Stimulated activated CD8-positive, alpha-beta memory T cell treated with anti-CD3 and anti-CD28 coated beads, Interleukin-15, amount 100 ng/mL, for 4 hours (primary cell): ENCODE measurements around the gene MTR.

Experiments
- DNase-seq, 2 donors: peaks; one replicate each; pipeline ENCODE4 v3.0.0-alpha.2; 2020; ENCODE audit warnings: low read depth in 2 of 2

The MTR gene

DNA sequence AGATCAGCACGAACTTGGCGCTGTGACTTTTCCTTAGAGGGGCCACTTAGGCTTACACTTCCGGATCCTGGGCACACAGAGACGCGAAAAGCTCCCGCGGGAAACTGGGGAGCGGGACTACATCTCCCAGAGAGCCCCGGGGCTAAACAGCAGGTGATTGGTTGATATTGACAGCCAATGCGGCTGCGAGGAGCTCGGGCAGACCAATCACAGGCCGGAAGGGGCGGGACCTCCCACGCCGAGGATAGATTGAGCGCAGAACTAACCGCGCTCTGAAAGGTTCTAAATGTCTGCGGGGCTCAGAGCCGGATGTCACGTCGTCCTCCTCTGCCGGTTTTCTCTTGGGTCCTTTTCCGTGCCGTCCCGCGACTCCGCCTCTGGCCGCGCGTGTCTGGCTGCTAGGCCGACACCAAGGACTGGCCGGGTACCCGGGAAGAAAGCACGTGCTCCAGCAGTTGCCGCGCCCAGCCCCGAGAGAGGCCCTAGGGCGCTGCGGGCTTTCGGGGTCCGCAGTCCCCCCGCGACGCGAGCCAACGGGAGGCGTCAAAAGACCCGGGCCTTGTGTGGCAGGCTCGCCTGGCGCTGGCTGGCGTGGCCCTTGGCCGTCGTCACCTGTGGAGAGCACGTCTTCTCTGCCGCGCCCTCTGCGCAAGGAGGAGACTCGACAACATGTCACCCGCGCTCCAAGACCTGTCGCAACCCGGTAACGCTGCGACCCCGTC is at the start of gene MTR:
TSS of gene MTR (plus strand) at position 258 of the 722 bp plus-strand sequence. CDS start at position 670, 412 bp downstream.
- peak; percentile 88 to 94 for DNase-seq

DNA sequence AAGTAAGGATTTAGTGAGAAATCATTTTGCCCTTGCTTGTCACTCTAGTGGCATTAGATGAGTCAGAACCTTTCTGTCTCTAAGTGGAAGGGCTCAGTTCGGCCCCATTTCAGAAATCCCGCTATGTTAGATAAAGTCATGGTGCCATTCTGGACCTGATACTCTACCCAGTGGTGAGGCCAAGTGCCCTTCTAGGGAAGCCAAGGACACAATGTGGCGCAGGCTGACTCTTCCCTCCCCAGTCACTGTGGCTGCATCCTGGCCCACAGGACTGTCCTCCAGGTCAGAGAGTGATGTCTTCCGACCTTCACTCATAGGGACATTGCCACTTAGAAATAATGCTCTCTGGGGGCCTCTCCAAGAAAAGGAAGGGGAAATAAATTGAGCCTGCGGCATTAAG is 48.3 kb upstream of the MTR start:
- DNase-seq, result no peak

DNA sequence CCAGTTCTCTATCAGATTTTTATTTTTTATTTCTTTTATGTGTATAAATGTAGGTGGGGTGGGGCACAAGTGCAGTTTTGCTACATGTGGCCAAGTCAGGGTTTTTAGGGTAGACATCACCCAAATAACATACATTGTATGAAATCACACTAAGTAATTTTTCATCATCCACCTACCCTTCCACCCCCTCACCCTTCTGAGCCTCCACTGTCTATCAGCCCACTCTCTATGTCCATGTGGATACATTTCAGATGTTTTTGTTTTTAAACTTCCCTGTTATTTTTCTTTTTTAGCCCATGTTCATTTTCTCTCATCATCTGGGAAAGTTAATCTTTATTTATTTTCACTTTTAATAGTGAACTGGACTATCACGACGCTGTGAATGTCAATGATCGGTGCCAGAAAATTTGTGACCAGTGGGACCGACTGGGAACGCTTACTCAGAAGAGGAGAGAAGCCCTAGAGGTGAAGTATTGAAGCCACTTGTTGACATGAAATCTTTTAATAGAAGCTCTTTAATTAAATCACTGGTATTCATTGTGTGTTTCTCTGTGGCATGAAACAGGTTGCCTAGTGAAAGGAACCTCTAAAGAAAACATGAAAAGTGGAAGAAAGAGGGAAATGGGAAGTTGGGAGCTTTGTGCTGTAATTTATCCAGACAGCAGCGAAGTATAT is 47.6 kb upstream of the MTR start:
- no peak for DNase-seq

DNA sequence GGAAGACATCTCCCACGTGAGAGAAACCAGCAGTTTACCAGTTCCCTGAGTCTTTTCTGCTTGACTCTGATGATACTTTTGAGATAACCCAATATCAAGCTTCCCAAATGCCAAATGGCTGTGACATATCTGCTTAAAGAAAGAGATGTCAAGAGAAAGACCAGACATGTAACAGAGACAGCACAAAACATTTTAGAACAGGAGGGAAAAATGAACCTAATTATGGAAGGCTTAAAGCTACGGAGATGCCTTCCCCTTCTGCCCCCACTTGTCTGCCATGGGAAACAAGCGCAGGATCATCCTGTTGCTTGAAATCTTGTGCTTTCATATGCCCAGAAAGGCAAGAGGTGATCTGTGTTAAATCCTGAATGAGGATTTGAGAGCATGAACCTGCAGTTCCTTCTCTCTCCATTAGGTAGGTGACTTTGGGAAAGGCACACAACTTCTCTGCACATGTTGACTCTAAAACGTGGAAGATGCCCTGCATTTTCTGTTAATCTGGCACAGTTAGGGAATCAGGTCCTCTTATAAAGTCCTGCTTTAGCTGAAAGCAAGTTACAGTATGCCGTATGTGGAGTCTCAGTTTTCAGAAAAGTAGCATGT is 46.7 kb upstream of the MTR start:
- no peak for DNase-seq

DNA sequence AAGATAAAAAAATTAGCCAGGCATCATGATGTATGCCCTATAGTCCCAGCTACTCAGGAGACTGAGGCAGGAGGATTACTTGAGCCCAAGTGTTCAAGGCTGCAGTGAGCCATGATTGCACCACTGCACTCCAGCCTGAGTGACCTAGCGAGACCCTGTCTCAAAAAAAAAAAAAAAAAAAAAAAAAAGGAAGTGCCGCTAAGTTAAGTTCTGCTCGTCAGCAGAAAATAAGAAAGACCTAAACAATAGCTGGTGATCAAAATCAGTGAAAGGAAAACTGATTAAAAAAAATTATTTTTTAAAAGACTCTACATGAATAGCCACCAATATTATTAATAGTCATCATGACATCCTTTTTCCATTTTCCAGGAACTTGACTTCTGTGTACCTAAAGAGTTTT is 44.2 kb upstream of the MTR start:
- no peak for DNase-seq

DNA sequence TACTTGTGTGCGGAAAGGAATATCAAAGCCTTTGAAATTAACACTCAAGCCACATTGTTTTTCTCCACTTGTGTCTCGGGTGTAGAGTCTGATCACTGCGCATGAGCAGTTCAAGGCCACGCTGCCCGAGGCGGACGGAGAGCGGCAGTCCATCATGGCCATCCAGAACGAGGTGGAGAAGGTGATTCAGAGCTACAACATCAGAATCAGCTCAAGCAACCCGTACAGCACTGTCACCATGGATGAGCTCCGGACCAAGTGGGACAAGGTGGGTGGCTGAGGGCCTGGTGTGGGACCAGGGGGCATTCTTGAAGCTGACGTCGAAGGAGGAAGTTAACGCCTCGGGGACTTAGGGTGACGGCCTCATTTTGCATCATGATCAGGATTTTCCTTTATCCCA is 43.7 kb upstream of the MTR start:
- no peak for DNase-seq

DNA sequence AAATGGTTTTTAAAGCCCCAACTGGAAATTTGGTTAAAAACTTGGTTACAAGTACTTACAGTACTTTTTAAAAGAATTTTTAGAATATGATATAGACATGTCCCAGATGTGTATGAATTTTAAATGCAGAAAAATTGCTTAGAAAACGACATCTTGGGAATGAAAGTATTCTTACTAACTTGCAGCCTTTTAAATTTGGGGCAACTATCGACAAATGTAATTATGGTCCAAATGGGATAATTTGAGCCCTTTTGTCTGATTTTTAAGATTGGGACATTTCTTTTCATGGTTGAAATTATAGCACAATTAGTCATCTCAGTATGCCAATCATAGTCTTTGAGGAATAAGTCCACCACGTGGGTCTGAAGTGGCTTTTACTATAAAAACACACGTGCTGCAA is 43.2 kb upstream of the MTR start:
- no peak for DNase-seq

DNA sequence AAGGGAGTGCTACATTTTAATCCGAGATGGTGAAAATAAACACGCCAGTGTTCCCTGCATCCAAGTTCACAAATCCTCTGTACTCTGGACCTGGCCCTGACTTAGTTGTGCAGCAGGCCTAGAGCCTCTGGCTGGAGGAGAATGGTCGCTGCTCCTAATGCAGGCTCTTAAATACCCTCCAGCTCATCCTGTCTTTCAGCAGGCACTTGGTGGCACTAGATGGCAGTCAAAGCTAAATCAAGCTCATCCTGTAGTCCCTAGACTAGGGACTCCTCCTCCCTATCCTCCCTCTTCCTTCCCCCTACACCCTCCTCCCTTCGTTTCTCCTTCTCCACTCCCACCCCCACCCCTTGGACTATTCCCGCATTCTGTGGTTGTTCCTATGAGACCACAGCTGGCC is 41.6 kb upstream of the MTR start:
- DNase-seq, result no peak

DNA sequence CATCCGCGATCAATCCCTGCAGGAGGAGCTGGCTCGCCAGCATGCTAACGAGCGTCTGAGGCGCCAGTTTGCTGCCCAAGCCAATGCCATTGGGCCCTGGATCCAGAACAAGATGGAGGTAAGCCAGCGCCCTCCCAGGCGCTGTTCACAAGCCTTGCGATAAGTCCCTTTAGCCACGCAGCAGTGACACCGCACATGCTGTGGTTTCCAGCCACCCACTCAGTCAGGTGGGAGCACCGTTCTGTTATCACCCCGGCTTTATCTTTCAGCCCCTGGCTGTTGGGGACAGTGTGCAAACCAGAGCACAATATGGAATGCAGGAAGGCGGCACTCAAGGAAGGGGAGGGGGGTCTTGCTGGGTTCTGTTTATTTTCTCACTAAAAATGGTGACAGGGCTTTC is 41.1 kb upstream of the MTR start:
- no peak for DNase-seq

DNA sequence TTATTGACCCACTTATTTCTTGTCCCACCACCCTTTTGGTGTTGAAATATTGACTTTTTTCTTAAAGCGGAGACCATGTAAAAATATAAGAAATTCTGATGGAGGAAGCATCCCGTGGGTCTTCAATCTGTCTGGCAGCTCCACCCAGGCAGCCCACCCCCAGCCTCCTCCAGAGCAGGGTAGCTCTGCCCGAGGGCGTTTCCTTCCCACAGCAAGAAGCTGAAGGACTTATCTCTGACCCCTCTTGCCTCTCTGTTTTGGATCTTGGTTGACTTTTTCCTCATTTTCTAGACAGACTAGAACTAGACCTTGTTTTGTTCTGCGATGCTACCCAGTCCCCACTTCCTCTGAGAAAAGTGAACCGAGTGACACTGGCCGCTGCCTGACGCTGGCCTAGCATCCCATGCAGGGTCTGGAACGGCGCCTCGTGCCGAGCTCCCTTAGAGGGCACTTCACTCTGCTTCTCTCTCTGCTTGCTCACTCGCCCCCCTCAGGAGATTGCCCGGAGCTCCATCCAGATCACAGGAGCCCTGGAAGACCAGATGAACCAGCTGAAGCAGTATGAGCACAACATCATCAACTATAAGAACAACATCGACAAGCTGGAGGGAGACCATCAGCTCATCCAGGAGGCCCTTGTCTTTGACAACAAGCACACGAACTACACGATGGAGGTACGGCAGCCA is 40.4 kb upstream of the MTR start:
- no peak for DNase-seq

DNA sequence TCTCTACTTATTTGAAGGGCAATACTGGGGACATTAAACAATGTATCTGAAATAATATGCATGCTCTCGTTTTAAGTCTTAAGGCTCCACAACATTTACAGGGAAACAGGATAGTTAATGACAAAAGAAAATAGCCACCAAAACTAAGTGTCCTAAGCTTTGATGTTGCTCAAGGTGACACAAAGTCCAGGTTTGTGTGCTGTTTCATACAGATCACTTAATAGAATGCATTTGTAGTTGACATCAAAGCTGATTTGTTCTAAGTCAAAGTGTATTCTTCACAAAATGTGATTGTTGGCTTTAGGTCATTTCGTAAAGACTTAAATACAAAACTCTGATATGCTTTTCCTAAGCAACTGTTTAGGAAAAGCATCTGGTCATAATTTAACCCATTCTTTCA is 37.5 kb upstream of the MTR start:
- no peak for DNase-seq

DNA sequence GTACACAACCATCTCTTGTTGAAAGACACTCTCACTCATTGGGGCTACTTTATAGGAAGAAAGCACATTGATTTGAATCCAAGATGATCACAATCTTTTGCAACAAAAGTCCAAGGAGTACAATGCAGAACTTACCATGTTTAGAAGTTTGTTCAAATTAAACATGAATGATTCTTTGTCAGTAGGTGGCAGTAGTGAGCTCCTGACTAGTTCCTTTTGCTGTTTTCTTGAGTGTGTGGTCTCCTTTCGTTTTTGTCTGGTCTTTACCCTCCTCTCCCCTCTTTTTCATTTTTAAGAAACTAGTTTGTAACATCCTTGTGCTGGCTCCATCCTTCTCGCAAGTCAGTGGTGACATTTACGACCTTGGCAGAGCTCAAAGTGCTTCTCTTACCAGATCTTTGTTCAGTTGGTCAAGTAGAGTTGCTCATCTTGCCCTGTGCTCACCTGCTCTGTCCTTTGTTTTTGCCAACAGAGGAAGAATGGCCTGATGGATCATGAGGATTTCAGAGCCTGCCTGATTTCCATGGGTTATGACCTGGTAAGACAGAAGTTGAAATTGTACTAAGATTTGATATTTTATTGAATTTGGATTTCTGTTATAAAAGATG is 35.7 kb upstream of the MTR start:
- DNase-seq, result no peak

DNA sequence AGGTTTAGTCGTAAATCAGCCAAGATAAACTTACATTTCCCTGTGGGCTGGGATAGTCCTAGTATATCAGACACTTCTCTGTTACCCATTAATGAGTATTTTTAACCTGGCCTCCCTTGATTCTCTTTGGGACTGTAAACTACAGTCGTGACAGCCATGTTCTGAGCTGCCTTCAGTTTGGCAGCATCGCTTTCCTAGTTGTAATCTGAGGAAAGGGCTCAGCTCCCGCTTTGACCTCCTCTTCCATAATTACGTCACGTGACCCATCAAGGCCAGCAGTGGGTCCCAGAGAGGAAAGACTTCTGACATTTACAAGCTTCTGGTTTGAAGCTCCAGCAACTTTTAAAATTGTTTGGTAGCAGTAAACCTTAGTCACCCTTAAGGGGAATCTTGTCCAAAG is 34.6 kb upstream of the MTR start:
- no peak for DNase-seq

DNA sequence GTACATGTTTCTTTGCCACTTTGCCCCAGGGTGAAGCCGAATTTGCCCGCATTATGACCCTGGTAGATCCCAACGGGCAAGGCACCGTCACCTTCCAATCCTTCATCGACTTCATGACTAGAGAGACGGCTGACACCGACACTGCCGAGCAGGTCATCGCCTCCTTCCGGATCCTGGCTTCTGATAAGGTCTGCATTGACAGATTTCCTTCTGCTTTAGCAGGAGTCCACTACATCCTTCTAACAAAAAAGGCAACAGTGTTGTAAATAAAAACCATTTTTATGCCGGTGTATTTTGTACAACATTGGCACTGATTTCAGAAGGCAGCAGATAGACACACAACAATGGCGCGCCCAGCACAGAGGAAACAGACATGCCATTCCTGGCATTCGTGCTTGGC is 34.1 kb upstream of the MTR start:
- DNase-seq, result no peak

DNA sequence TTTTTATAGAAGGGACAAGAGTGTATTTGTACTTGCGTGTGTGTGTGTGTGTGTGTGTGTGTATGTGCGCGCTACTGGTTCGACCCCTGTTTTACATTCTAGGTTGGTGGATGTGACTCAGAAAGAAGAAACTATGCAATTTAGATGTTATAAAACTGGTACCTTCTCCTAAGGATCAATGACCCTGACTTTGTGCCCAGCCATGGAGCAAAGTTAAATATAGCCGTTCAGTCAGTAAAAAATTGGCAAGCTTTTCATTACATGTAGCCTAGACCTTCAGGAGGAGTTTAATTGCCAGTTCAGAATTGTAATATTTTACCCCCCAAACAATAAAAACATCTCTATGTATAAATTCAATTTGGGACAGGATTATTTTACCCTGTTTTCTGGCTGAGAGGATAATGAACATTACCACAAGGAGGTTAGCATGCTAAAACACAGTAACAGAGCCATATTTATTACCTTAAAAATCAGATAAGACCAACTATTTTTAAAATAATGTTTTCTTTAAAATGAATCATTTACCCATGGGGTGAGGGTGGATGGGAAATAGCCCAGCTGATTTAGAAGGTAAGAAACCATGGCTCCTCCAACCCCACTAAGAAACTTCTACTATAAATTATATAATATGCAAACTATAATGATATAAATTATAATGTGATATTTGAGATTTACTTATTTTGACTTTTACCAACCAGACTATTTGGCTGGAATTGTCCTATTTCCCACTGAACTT is 33.5 kb upstream of the MTR start:
- no peak for DNase-seq

DNA sequence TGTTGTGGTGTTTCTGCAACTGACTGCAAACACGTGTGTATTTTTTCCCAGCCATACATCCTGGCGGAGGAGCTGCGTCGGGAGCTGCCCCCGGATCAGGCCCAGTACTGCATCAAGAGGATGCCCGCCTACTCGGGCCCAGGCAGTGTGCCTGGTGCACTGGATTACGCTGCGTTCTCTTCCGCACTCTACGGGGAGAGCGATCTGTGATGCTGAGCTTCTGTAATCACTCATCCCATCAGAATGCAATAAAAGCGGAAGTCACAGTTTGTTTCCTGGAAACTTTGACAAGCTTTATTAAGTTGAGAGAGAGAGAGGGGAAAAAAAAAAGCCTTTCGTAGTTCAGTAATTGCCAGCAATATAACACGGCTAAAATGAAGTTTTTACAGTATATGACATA is 32.7 kb upstream of the MTR start:
- DNase-seq, result no peak

DNA sequence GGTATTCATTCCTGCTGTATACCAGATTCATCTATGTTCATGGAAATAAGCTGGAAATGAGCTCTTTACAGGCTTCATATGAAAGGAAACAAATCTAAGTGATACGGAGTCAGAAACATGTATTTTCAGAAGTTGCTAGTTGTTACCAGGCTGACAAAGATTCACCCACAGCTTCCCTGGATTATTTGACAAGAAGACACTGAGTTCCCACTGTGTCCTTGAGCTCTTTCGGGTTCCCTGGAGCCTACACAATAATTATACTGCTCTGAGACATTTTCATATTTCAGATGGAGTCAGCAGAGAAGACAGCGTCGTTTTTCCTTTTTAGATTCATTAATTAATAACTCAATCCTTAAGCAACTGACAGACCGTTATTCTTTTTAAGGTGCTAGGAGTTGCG is 29.3 kb upstream of the MTR start:
- no peak for DNase-seq

DNA sequence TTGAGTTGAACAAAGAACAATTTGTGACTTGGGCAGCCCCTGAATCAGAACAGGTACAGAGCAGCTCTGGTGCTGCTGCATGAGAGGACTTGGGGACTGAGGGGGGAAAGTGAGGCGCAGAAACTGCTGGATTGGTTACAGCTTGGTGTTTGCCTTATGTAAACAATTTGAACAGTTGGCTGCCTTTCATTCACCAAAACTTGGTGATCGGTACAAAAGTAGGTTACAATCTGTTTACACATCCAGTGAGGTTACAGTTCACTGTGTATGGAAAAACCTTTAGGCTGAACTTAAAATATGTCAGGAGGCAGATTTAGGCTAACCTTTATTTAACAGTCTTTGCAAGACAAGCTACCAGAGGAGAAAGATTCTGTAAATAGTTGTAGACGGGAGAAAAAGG is 28.6 kb upstream of the MTR start:
- no peak for DNase-seq

DNA sequence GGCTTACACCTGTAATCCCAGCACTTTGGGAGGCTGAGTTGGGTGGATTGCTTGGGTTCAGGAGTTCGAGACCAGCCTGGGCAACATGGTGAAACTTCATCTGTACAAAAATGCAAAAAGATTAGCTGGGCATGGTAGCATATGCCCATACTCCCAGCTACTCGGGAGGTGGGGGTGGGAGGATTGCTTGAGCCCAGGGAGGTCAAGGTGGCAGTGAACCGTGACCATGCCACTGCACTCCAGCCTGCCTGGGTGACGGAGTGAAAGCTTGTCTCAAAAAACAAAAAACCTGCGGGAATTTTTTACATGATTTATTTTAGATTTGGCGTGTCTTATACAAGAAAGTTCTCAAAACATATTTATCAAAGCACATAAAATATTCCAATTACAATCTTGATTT is 27.8 kb upstream of the MTR start:
- DNase-seq, result no peak

DNA sequence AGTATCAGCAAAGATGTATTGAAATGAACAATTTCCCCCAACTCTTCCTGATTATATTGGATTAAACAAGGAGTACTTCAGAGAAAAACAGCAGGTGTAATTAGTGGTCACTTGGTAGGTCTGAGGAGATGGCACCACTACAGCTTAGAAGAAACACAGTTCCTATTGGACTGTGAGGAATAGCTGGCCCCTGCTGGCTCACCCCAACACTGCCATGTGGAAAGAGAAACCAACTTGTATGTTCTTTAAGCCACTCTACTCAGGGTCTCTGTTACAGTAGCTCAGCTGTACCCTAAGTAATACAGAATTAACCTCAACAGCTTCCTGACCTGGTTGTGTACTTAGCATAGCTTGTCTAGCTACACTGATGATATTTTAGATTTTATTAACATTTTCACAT is 26.5 kb upstream of the MTR start:
- DNase-seq, result no peak

DNA sequence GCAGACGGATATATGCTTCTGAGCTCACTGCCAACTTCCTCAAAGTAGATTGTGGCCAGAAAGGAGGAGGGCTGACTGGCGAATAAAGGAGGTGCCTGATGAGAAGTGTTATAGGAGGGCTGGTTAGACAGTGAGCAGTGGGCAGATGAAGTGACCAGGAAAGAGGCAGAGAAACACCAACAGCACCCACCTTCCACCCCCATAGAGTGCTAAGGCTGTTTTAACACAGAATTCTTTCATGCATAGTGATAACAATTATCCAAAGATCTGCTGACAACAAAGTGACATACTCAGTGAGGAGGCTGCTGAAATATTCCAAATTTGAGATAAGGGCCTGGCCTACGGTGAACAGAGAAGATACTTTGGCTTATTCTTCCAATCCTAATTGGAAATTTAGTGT is 21.2 kb upstream of the MTR start:
- no peak for DNase-seq

DNA sequence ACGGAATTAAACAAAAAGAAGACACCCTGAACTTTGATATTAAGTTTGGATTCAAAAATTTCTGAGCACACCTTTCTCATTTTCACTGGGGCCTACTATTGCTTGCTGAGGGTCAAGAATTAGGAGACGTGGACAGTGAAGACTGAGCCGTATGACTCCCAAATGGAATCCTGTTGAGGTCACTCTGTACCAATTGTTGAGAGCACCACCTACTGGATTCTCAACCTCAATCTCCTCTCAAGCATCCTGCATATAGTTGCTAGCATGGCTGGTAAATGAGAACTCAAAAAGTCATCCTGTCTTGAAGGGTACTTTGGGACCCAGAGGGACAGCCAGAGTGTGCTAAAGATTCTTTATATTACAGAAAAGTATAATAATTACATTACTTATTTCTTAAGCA is 20.2 kb upstream of the MTR start:
- DNase-seq, result no peak
